ENCODE measurements around the gene ATP11C.

The ATP11C gene

GRCh38 chrX:139914421-139914820 lies 18.4 kb downstream of the ATP11C start:
- no peaks in the 10 kb centered on the region for H3K9me3 ChIP-seq (ENCODE audit: control insufficient read depth, low read length)
- no peaks in the 10 kb centered on the region for H3K27me3 ChIP-seq (ENCODE audit: control insufficient read depth, insufficient read depth, low read length)
- H3K4me1 ChIP-seq (ENCODE audit: control insufficient read depth, insufficient read depth, low read length), result no peaks in the 10 kb centered on the region
- H3K36me3 ChIP-seq (ENCODE audit: control insufficient read depth, insufficient read depth, low read length), result no peaks in the 10 kb centered on the region
- no peak overlapping the region for H3K4me3 ChIP-seq (ENCODE audit: low read length)
- no peak overlapping the region for H3K9ac ChIP-seq (ENCODE audit: low read length)

DNA sequence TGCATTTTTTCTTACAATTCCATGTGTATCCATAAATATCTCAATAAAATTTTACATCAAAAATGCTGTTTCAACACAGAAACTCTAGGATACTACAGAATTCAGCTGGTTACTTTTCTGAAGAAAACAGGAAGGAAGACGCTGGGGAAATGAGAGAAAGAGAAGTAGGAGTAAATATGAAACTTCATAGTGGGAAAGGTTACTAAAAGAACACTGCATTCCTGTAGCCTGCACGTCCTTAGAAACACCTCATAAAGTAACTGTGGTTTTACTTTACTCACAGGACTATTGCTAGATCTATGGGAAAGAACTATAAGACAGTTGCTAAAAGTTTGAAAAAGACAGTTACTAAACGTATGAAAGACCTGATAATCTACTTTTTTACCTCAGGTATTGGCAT lies 23.1 kb downstream of the ATP11C start:
- no peaks in the 10 kb centered on the region for H3K4me1 ChIP-seq (ENCODE audit: control insufficient read depth, insufficient read depth, low read length)
- H3K9me3 ChIP-seq (ENCODE audit: control insufficient read depth, low read length), result no peaks in the 10 kb centered on the region
- H3K36me3 ChIP-seq (ENCODE audit: control insufficient read depth, insufficient read depth, low read length), result no peaks in the 10 kb centered on the region
- H3K4me3 ChIP-seq (ENCODE audit: low read length), result no peak overlapping the region
- no peaks in the 10 kb centered on the region for H3K27me3 ChIP-seq (ENCODE audit: control insufficient read depth, insufficient read depth, low read length)
- no peak overlapping the region for H3K9ac ChIP-seq (ENCODE audit: low read length)

- Histone ChIP-seq H3K36me3 (ENCODE audit: control insufficient read depth, insufficient read depth, low read length) (no peaks in the 10 kb centered on the region), H3K4me1 (ENCODE audit: control insufficient read depth, insufficient read depth, low read length) (peaks cover 4% of the 10 kb centered on the region), H3K27me3 (ENCODE audit: control insufficient read depth, insufficient read depth, low read length) (no peaks in the 10 kb centered on the region), H3K9ac (ENCODE audit: low read length) (no peak overlapping the region), H3K9me3 (ENCODE audit: control insufficient read depth, low read length) (no peaks in the 10 kb centered on the region), H3K4me3 (ENCODE audit: low read length) (no peak overlapping the region)
Observed at GRCh38 chrX:139907078-139907477, 25.8 kb downstream of the ATP11C start.

- Histone ChIP-seq H3K9ac (ENCODE audit: low read length) (no peak overlapping the region), H3K9me3 (ENCODE audit: control insufficient read depth, low read length) (no peaks in the 10 kb centered on the region), H3K4me1 (ENCODE audit: control insufficient read depth, insufficient read depth, low read length) (peaks cover 4% of the 10 kb centered on the region), H3K36me3 (ENCODE audit: control insufficient read depth, insufficient read depth, low read length) (no peaks in the 10 kb centered on the region), H3K27me3 (ENCODE audit: control insufficient read depth, insufficient read depth, low read length) (no peaks in the 10 kb centered on the region), H3K4me3 (ENCODE audit: low read length) (no peak overlapping the region)
Observed at GRCh38 chrX:139905743-139906142, 27.1 kb downstream of the ATP11C start.

DNA sequence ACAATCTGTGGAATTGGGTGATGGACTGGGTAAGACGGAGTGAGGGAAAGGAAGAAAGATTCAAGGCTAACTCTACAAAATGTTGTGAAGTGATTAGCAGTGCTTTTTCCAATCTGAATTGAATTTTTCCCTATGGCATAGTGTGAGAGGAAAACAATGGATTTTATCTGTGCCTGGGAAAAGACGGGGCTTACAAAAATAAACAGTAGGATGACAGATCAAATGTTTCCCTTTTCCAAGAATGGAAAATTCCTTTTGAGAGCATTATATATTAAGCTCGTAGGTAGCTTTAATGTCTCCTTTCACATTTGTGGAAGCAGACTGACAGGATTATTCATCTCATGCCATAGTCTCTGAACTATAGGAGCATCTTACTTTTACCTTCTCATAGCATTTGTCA lies 27.8 kb downstream of the ATP11C start:
- H3K4me3 ChIP-seq (ENCODE audit: low read length), result no peak overlapping the region
- H3K27me3 ChIP-seq (ENCODE audit: control insufficient read depth, insufficient read depth, low read length), result no peaks in the 10 kb centered on the region
- peaks cover 4% of the 10 kb centered on the region for H3K4me1 ChIP-seq (ENCODE audit: control insufficient read depth, insufficient read depth, low read length)
- H3K9ac ChIP-seq (ENCODE audit: low read length), result no peak overlapping the region
- H3K9me3 ChIP-seq (ENCODE audit: control insufficient read depth, low read length), result no peaks in the 10 kb centered on the region
- H3K36me3 ChIP-seq (ENCODE audit: control insufficient read depth, insufficient read depth, low read length), result no peaks in the 10 kb centered on the region

DNA sequence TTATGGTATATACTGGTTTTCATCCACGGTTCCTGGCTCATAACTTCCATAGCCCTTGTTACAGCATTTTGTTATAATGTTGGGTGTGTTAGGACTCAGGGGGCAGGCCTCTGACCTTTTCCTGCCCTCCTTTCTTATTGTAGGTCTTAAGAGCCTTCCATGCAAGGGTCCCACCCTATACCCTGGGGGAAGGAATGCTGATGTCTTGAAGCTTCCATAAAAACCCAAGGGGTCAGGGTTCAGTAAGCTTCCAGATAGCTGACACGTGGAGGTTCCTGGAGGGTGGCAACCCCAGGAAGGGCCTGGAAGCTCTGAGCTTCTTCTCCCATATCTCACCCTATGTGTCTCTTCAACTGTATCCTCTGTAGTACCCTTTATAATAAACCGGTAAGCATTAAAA lies 29.6 kb downstream of the ATP11C start:
- H3K9ac ChIP-seq (ENCODE audit: low read length), result no peak overlapping the region
- no peak overlapping the region for H3K4me3 ChIP-seq (ENCODE audit: low read length)

DNA sequence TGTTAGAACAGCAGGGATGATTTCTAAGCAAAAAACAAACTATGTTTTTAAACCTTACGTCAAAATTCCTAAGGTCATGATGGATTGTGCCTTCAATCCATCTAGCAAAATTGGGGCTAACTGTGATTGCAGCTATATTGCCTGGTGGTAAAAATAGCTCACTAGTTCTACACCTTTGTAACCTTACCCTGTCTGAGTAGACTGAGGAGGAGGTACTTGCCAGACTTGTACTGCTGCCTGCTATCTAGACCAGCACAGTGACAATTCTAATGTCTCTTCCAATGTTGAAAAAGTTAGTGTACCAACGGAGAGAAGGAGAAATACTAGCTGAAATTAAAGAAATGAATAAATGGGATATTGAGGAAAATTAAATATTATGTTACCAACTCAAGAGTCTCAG lies 30.3 kb downstream of the ATP11C start:
- H3K36me3 ChIP-seq (ENCODE audit: control insufficient read depth, insufficient read depth, low read length), result no peaks in the 10 kb centered on the region
- H3K9ac ChIP-seq (ENCODE audit: low read length), result no peak overlapping the region
- H3K27me3 ChIP-seq (ENCODE audit: control insufficient read depth, insufficient read depth, low read length), result no peaks in the 10 kb centered on the region
- no peaks in the 10 kb centered on the region for H3K9me3 ChIP-seq (ENCODE audit: control insufficient read depth, low read length)
- H3K4me3 ChIP-seq (ENCODE audit: low read length), result no peak overlapping the region
- peaks cover 4% of the 10 kb centered on the region for H3K4me1 ChIP-seq (ENCODE audit: control insufficient read depth, insufficient read depth, low read length)

More for the DNA sequence above, 29.6 kb downstream of the ATP11C start:
- Histone ChIP-seq H3K4me1 (ENCODE audit: control insufficient read depth, insufficient read depth, low read length) (peaks cover 4% of the 10 kb centered on the region), H3K27me3 (ENCODE audit: control insufficient read depth, insufficient read depth, low read length) (no peaks in the 10 kb centered on the region), H3K9me3 (ENCODE audit: control insufficient read depth, low read length) (no peaks in the 10 kb centered on the region), H3K36me3 (ENCODE audit: control insufficient read depth, insufficient read depth, low read length) (no peaks in the 10 kb centered on the region)

DNA sequence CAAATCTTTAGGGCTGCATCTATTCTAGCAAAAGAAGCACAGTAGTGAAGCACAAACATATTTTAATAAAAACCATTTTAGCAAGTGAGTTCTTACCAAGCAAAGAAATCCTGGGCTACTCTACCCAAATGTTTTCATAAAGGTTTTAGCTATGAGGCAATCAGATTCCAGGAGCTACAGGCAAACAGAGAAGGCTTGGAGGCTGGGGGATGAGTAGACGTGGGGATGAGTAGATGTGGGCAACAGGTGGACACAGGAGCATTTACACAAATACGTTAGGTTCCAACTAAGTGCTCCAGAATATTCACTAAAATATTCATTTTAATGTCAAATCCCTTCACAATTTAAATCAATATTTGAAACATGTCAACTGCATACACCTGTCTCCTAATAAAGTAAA lies 34.5 kb downstream of the ATP11C start:
- Histone ChIP-seq H3K9ac (ENCODE audit: low read length) (no peak overlapping the region), H3K36me3 (ENCODE audit: control insufficient read depth, insufficient read depth, low read length) (no peaks in the 10 kb centered on the region), H3K9me3 (ENCODE audit: control insufficient read depth, low read length) (no peaks in the 10 kb centered on the region), H3K4me3 (ENCODE audit: low read length) (no peak overlapping the region), H3K27me3 (ENCODE audit: control insufficient read depth, insufficient read depth, low read length) (no peaks in the 10 kb centered on the region), H3K4me1 (ENCODE audit: control insufficient read depth, insufficient read depth, low read length) (peaks cover 4% of the 10 kb centered on the region)

GRCh38 chrX:139892512-139892911 lies 40.3 kb downstream of the ATP11C start:
- peaks cover 7% of the 10 kb centered on the region for H3K4me1 ChIP-seq (ENCODE audit: control insufficient read depth, insufficient read depth, low read length)
- H3K4me3 ChIP-seq (ENCODE audit: low read length), result no peak overlapping the region
- H3K27me3 ChIP-seq (ENCODE audit: control insufficient read depth, insufficient read depth, low read length), result no peaks in the 10 kb centered on the region
- no peaks in the 10 kb centered on the region for H3K9me3 ChIP-seq (ENCODE audit: control insufficient read depth, low read length)
- no peak overlapping the region for H3K9ac ChIP-seq (ENCODE audit: low read length)
- H3K36me3 ChIP-seq (ENCODE audit: control insufficient read depth, insufficient read depth, low read length), result no peaks in the 10 kb centered on the region

DNA sequence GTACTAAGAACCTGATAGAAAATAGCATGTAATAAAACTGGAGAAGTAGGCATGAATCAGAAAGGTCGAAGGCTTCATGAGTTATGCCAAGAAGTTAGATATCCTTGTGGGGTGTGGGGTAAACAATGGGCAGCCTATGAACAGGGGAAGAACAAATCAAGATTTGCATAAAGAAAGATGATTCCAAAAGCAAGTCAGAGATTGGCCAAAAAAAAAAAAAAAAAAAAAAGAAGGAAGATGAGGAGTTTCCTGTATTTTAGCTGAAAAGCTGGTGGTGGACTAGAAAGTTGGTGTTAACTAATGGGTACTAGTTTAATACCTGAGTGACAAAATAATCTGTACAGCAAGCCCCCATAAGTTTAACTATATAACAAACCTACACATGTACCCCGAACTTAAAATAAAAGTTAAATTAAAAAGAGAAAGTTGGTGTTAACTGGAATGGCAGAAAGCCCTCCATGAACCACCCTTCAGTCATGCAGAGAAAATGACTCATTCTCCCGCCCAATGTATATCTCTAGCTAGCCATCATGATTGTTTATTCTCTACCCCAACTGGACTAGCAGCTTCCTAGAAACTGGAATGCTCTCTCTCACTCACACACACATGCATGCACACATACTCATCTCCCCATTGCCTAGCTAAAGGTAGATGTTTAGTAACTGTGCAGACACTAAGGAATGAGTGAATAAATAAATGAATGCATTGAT lies 41.7 kb downstream of the ATP11C start:
- Histone ChIP-seq H3K27me3 (ENCODE audit: control insufficient read depth, insufficient read depth, low read length) (no peaks in the 10 kb centered on the region), H3K4me3 (ENCODE audit: low read length) (no peak overlapping the region), H3K9ac (ENCODE audit: low read length) (no peak overlapping the region), H3K4me1 (ENCODE audit: control insufficient read depth, insufficient read depth, low read length) (peaks cover 7% of the 10 kb centered on the region), H3K9me3 (ENCODE audit: control insufficient read depth, low read length) (no peaks in the 10 kb centered on the region), H3K36me3 (ENCODE audit: control insufficient read depth, insufficient read depth, low read length) (no peaks in the 10 kb centered on the region)

- H3K36me3 ChIP-seq (ENCODE audit: control insufficient read depth, insufficient read depth, low read length), result no peaks in the 10 kb centered on the region
- peaks cover 7% of the 10 kb centered on the region for H3K4me1 ChIP-seq (ENCODE audit: control insufficient read depth, insufficient read depth, low read length)
- no peaks in the 10 kb centered on the region for H3K9me3 ChIP-seq (ENCODE audit: control insufficient read depth, low read length)
- no peak overlapping the region for H3K9ac ChIP-seq (ENCODE audit: low read length)
- no peak overlapping the region for H3K4me3 ChIP-seq (ENCODE audit: low read length)
- H3K27me3 ChIP-seq (ENCODE audit: control insufficient read depth, insufficient read depth, low read length), result no peaks in the 10 kb centered on the region
Observed at GRCh38 chrX:139889760-139890159, 43.1 kb downstream of the ATP11C start.

DNA sequence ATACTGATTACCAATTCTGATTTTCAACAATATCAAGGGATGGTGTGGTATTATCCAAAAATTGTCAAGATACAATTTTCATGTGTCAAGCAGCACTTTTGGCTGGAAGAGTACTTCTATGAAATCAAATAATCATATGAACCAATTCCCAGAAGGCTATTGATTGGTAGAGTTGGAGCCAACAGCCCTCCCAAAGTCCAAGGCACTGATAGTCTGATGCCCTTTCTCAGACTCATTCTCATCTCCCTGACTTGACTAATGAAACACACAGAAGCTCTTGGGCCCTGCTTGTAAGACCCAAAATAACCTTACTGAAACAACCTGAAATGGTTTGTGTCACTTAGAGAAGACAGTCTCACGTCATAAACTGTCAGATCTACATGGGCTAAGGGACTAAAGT lies 48.9 kb downstream of the ATP11C start:
- no peaks in the 10 kb centered on the region for H3K27me3 ChIP-seq (ENCODE audit: control insufficient read depth, insufficient read depth, low read length)
- no peak overlapping the region for H3K4me3 ChIP-seq (ENCODE audit: low read length)
- no peaks in the 10 kb centered on the region for H3K36me3 ChIP-seq (ENCODE audit: control insufficient read depth, insufficient read depth, low read length)
- no peaks in the 10 kb centered on the region for H3K4me1 ChIP-seq (ENCODE audit: control insufficient read depth, insufficient read depth, low read length)
- H3K9ac ChIP-seq (ENCODE audit: low read length), result no peak overlapping the region
- H3K9me3 ChIP-seq (ENCODE audit: control insufficient read depth, low read length), result no peaks in the 10 kb centered on the region

DNA sequence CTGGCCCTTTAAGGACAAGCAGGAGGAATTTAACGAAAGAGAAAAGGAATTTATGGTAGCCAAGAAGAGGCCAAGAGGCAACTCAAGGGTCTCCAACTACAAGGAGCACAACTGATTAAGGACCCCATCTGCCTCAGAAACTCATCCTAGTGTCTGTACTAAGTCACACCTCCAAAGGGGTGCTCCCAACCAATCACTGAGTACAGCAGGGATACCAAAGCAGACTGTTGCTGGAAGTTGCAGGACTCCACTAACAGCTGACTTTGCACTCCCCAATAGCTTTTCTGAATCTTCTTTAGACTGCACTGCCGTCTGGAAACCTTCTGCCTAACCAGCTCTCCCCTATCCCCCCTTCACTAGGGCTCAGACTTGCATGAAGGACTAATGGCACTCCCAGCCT lies 50.6 kb downstream of the ATP11C start:
- H3K4me3 ChIP-seq (ENCODE audit: low read length), result no peak overlapping the region
- H3K9ac ChIP-seq (ENCODE audit: low read length), result no peak overlapping the region

More for the DNA sequence above, 50.6 kb downstream of the ATP11C start:
- Histone ChIP-seq H3K36me3 (ENCODE audit: control insufficient read depth, insufficient read depth, low read length) (no peaks in the 10 kb centered on the region), H3K4me1 (ENCODE audit: control insufficient read depth, insufficient read depth, low read length) (no peaks in the 10 kb centered on the region), H3K9me3 (ENCODE audit: control insufficient read depth, low read length) (no peaks in the 10 kb centered on the region), H3K27me3 (ENCODE audit: control insufficient read depth, insufficient read depth, low read length) (no peaks in the 10 kb centered on the region)

Data from mucosa of stomach (tissue), 1 donor.